Measurements from ENCODE around the gene VAX1.

The VAX1 gene

GRCh38 chr10:117136391-117136975 lies 1.6 kb downstream of the VAX1 start:
- peak overlapping the region; percentile 62 for H3K4me3 ChIP-seq (ENCODE audit: low read depth, low read length)
- POLR2A ChIA-PET = interaction anchor here (0.7 to 1.3 kb wide), 4 partner anchors 9 to 132 kb away, joined by 3 to 4 read pairs (median 4); partner anchors contain the start of gene SHTN1

More at GRCh38 chr10:117136391-117136975, 1.6 kb downstream of the VAX1 start:
- no peaks in the 10 kb centered on the region for H3K36me3 ChIP-seq (ENCODE audit: control insufficient read depth in 2 of 2, insufficient read depth in 1 of 2, low read length in 2 of 2)
- TF ChIP-seq ZNF777 (tag by site-specific recombination; IDR thresholded peaks at IDR 0.05; ENCODE audit: borderline replicate concordance) = no peak
- TF ChIP-seq WT1 (tag by site-specific recombination; IDR thresholded peaks at IDR 0.05) = no peak
- no peak for TF ChIP-seq ZNF362 (tag by site-specific recombination; IDR thresholded peaks at IDR 0.05)
- no peak for TF ChIP-seq HOXC10 (CRISPR knock-in tag; IDR thresholded peaks at IDR 0.05)
- TF ChIP-seq ZNF341 (tag by site-specific recombination; IDR thresholded peaks at IDR 0.05; ENCODE audit: low read depth) = no peak
- TF ChIP-seq ZNF202 (tag by site-specific recombination; IDR thresholded peaks at IDR 0.05; ENCODE audit: borderline replicate concordance) = peak; percentile 40; the same call in 1 of the 2 replicates
- 0 out of 2 replicates have a peak, but pooled peaks have one; percentile 2 for TF ChIP-seq PRDM10 (tag by site-specific recombination; IDR thresholded peaks at IDR 0.05)
- TF ChIP-seq ZNF24 (tag by site-specific recombination; IDR thresholded peaks at IDR 0.05) = no peak
- no peak for TF ChIP-seq ZNF18 (tag by site-specific recombination; IDR thresholded peaks at IDR 0.05)
- no peak for TF ChIP-seq PRDM4 (tag by site-specific recombination; IDR thresholded peaks at IDR 0.05)
- no peak for TF ChIP-seq KLF10 (tag by site-specific recombination; IDR thresholded peaks at IDR 0.05)
- TF ChIP-seq AEBP2 (tag by site-specific recombination; IDR thresholded peaks at IDR 0.05; ENCODE audit: borderline replicate concordance) = no peak
- no peak for TF ChIP-seq ZNF664 (tag by site-specific recombination; IDR thresholded peaks at IDR 0.05)
- TF ChIP-seq RBAK (tag by site-specific recombination; IDR thresholded peaks at IDR 0.05) = no peak
- no peak for TF ChIP-seq ZNF426 (tag by site-specific recombination; IDR thresholded peaks at IDR 0.05)
- no peaks in the 10 kb centered on the region for H3K9me3 ChIP-seq (ENCODE audit: control insufficient read depth, insufficient read depth, low read depth, low read length)
- peak overlapping the region; percentile 92; the same call in 1 of the 2 replicates for H3K27ac ChIP-seq (ENCODE audit: extremely low read depth, low read depth, low read length)
- CTCF ChIA-PET = no interaction called here
- no peaks in the 10 kb centered on the region for H3K4me1 ChIP-seq (ENCODE audit: control insufficient read depth, insufficient read depth, low read length)
